BLaER1 treated with 17β-estradiol and CSF1 and Interleukin-3, amounts not matched to agents 10 nM and 100 nM (cell line): ENCODE results near the gene PRRT1.
"Not testable (repeated sequence)": the region's sequence is repeated elsewhere in the genome, so short reads cannot be mapped to it uniquely, and the experiment has no call there.

Experiments used
- H3K27ac ChIP-seq, 11 experiments: shearing (Covaris generic); formaldehyde crosslinking; 2 replicates each; pipeline ENCODE4 v1.8.1; 2022
- H3K27me3 ChIP-seq, 11 experiments: shearing (Covaris generic); formaldehyde crosslinking; 2 replicates each; pipeline ENCODE4 v1.8.1; 2022
- H3K36me3 ChIP-seq, 11 experiments: shearing (Covaris generic); formaldehyde crosslinking; 2 replicates each; pipeline ENCODE4 v1.8.1; 2022
- H3K4me1 ChIP-seq, 10 experiments: shearing (Covaris generic); formaldehyde crosslinking; 2 replicates each; pipeline ENCODE4 v1.8.1; 2022
- H3K4me2 ChIP-seq, 11 experiments: shearing (Covaris generic); formaldehyde crosslinking; 2 replicates each; pipeline ENCODE4 v1.8.1; 2022
- H3K4me3 ChIP-seq, 10 experiments: shearing (Covaris generic); formaldehyde crosslinking; 2 replicates each; pipeline ENCODE4 v1.8.1; 2022
- H3K9ac ChIP-seq, 11 experiments: shearing (Covaris generic); formaldehyde crosslinking; 2 replicates each; pipeline ENCODE4 v1.8.1; 2022
- H3K9me3 ChIP-seq, 11 experiments: shearing (Covaris generic); formaldehyde crosslinking; replicated peaks in 1 of 11; 2 replicates each; pipeline ENCODE4 v1.8.1; 2022
- H4K20me1 ChIP-seq, 11 experiments: shearing (Covaris generic); formaldehyde crosslinking; 2 replicates each; pipeline ENCODE4 v1.8.1; 2022
- Cebpa-rat ChIP-seq, 11 experiments: shearing (Covaris generic); IDR thresholded peaks; 2 replicates each; pipeline ENCODE4 v1.8.1; 2022

PRRT1 gene

DNA sequence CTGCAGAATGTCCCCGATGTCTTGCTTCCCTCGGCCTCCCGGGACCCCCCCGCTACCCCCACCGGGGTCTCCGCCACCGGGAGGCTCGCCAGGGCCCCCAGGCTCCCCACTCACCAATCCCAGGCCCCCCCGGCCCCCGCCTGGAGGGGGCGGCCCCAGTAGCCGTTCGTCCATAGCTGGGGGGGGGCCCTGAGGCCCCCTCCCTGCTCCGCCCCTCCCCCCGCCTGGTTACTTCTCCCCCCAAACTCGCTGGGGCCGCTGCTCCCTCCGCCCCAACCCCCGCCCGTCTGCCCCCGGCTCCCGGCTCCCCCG, 38.0 kb upstream of the PRRT1 start:
- Histone ChIP-seq H3K27me3 (no peaks in the 10 kb centered on the region), H4K20me1 (peaks cover 0 to 22% (median 7%) of the 10 kb centered on the region in 11 experiments; a peak in 8 of 22 replicates), H3K4me1 (peaks cover 53 to 77% (median 68%) of the 10 kb centered on the region in 10 experiments), H3K27ac (peak overlapping the region; percentile 88 to 99 (median 97)), H3K4me3 (peak overlapping the region; percentile 77 to 91 (median 82)), H3K9ac (peak overlapping the region; percentile 92 to 97 (median 94)), H3K9me3 (no peaks in the 10 kb centered on the region), H3K36me3 (peaks cover 22 to 33% (median 28%) of the 10 kb centered on the region in 11 experiments), H3K4me2 (peak overlapping the region; percentile 91 to 100 (median 98))
- no peak for TF ChIP-seq Cebpa-rat (IDR thresholded peaks at IDR 0.05)

DNA sequence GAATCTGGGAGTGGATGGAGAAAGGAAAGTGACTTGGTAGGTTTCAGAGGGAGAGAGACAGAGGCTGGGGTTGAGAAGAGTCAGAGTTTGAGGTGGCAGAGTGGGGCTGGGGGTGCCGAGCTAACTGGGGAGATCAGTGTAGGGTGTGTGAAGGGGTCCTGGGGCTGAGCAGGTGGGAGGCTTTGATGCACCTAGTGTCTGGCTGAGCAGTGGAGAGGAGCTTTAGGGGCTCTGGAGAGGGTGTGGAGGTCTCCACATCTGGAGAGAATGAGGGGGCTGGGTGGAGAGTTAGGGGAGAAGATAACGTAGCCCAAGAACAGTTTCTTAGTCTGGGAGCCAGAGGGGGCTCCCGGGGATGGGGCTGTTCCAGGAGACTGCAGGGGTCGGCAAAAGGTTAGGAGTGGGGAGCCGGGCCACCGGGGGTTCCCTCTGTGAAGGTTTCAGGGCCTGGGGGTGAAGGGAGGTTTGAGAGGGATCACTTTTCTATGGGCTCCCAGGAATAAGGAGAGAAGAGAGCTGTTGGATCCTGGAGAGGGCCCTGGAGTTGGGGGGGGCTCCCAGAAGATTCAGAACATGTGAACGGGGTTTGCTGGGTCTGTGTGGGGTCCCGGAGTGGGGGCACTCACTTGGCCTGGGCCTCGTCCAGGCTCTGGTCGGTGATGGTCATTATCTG, 37.5 kb upstream of the PRRT1 start:
- H3K9me3 ChIP-seq = no peaks in the 10 kb centered on the region
- H3K4me2 ChIP-seq = peak overlapping the region; percentile 91 to 100 (median 98)
- peaks cover 0 to 24% (median 7%) of the 10 kb centered on the region in 11 experiments; a peak in 9 of 22 replicates for H4K20me1 ChIP-seq
- H3K27ac ChIP-seq = peak overlapping the region; percentile 88 to 99 (median 97)
- peaks cover 50 to 72% (median 63%) of the 10 kb centered on the region in 10 experiments for H3K4me1 ChIP-seq
- no peak for TF ChIP-seq Cebpa-rat (IDR thresholded peaks at IDR 0.05)
- no peaks in the 10 kb centered on the region for H3K27me3 ChIP-seq
- H3K36me3 ChIP-seq = peaks cover 23 to 36% (median 31%) of the 10 kb centered on the region in 11 experiments
- peak overlapping the region; percentile 92 to 97 (median 94) for H3K9ac ChIP-seq
- H3K4me3 ChIP-seq = peak overlapping the region; percentile 77 to 91 (median 82)

GRCh38 chr6:32188381-32189068, 36.8 kb upstream of the PRRT1 start:
- H3K9me3 ChIP-seq = no peaks in the 10 kb centered on the region
- H3K4me1 ChIP-seq = peaks cover 50 to 65% (median 60%) of the 10 kb centered on the region in 10 experiments
- peak overlapping the region; percentile 91 to 100 (median 98) for H3K4me2 ChIP-seq
- TF ChIP-seq Cebpa-rat (IDR thresholded peaks at IDR 0.05) = no peak
- peak overlapping the region; percentile 88 to 99 (median 97); a peak in 21 of 22 replicates for H3K27ac ChIP-seq
- H3K4me3 ChIP-seq = peak overlapping the region; percentile 77 to 91 (median 82)
- peak overlapping the region; percentile 92 to 97 (median 94) for H3K9ac ChIP-seq
- no peaks in the 10 kb centered on the region for H3K27me3 ChIP-seq
- H3K36me3 ChIP-seq = peaks cover 30 to 43% (median 38%) of the 10 kb centered on the region in 11 experiments
- H4K20me1 ChIP-seq = peaks cover 0 to 30% (median 7%) of the 10 kb centered on the region in 11 experiments; a peak in 9 of 22 replicates

- Histone ChIP-seq H3K4me1 (peaks cover 49 to 61% (median 57%) of the 10 kb centered on the region in 10 experiments), H4K20me1 (peaks cover 0 to 33% (median 7%) of the 10 kb centered on the region in 11 experiments; a peak in 9 of 22 replicates), H3K4me2 (peak overlapping the region; percentile 91 to 100 (median 98)), H3K27ac (peak overlapping the region in 5 of 11 experiments; percentile 94 to 99 (median 97); a peak in 4 of 22 replicates), H3K4me3 (peak overlapping the region; percentile 48 to 91 (median 82); a peak in 16 of 20 replicates), H3K36me3 (peaks cover 37 to 49% (median 44%) of the 10 kb centered on the region in 11 experiments), H3K9ac (peak overlapping the region; percentile 92 to 97 (median 94); a peak in 16 of 22 replicates)
- not testable (repeated sequence) for H3K9me3 ChIP-seq, H3K27me3 ChIP-seq
These were observed 36.1 kb upstream of the PRRT1 start for GRCh38 chr6:32187725-32188380.

DNA sequence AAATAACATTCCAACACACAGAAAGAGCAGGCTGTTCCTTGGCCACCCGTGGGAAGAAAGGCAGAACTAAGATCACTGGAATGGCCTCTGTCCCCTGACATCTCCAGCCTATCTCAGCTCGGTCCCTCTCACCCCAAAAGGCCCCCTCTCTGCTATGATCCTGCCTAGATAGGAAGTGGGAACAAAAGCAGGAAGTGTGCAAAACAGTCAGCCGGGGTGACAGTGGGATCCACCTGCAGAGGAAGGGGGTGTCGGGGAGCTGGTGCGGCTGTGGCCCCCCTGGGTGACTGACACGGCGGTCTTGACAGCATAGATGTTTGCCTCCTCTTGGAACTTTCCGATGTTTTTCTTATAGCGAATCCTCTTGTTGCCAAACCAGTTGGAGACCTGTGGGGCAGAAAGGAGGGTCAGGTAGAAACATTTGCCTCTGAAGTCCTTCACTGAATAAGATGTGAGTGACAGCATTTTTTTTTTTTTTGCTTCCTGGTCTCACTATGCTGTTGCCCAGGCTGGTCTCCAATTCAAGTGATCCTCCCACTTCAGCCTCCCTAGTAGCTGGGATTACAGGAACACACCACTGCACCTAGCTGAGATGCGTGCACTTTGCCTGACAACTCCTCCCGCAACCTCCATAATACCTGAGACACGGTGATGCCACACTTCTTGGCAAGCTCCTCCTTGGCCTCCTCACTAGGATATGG, 35.4 kb upstream of the PRRT1 start:
- Histone ChIP-seq H3K4me2 (peak overlapping the region; percentile 91 to 100 (median 98)), H3K36me3 (peaks cover 44 to 56% (median 51%) of the 10 kb centered on the region in 11 experiments), H3K4me3 (peak overlapping the region; percentile 5 to 91 (median 78); a peak in 15 of 20 replicates), H3K27me3 (no peaks in the 10 kb centered on the region), H3K27ac (peak overlapping the region in 10 of 11 experiments; percentile 2 to 55 (median 38); a peak in 15 of 22 replicates), H3K9me3 (no peaks in the 10 kb centered on the region), H3K4me1 (peaks cover 49 to 67% (median 55%) of the 10 kb centered on the region in 10 experiments), H4K20me1 (peaks cover 0 to 37% (median 7%) of the 10 kb centered on the region in 11 experiments; a peak in 9 of 22 replicates), H3K9ac (peak overlapping the region; percentile 5 to 96 (median 56); a peak in 19 of 22 replicates)
- TF ChIP-seq Cebpa-rat (IDR thresholded peaks at IDR 0.05) = no peak

DNA sequence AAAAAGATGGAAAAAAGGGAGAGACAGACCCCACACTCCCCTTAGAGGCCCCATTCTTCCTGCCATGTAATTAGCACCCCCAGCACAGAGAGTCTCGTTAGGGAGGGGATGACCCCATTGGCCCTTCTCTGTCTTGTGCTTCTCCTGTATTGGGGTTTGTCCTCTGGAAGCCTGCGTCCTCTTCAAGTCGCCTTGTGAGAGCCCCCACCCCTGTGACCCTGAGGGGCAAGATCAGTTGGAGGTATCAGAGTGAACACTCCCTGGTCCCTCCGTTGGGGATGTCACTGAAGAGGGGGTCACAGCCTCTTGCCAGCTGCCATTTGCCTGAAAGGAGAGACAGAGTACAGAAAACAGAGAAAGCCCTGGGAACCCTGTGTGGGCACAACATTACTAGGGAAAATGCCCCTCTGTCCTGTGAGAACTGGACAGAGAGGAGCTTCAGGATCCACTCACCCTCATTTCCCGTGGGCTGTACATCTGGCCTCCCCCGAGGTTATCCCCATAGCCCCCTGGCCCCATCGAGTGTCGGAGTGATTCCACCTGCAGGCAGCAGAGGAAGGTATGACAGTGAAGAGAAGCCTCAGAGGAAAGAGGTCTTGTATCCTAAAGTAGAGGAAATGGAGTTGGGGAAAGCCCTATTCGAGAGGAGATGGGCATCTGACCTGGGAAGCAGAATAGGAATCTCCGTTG, 34.6 kb upstream of the PRRT1 start:
- peak overlapping the region; percentile 91 to 100 (median 98) for H3K4me2 ChIP-seq
- H3K4me1 ChIP-seq = peaks cover 43 to 72% (median 55%) of the 10 kb centered on the region in 10 experiments
- H3K27ac ChIP-seq = peak overlapping the region in 10 of 11 experiments; percentile 2 to 55 (median 38); a peak in 15 of 22 replicates
- H4K20me1 ChIP-seq = peaks cover 0 to 37% (median 7%) of the 10 kb centered on the region in 11 experiments; a peak in 9 of 22 replicates
- not testable (repeated sequence) for H3K27me3 ChIP-seq, H3K9me3 ChIP-seq
- peak overlapping the region; percentile 5 to 96 (median 56); a peak in 19 of 22 replicates for H3K9ac ChIP-seq
- H3K36me3 ChIP-seq = peaks cover 51 to 64% (median 60%) of the 10 kb centered on the region in 11 experiments
- H3K4me3 ChIP-seq = peak overlapping the region in 5 of 10 experiments; percentile 48 to 91 (median 83); a peak in 9 of 20 replicates

- not testable (repeated sequence) for H3K27ac ChIP-seq, H3K4me3 ChIP-seq, H3K27me3 ChIP-seq, H3K9me3 ChIP-seq
- Histone ChIP-seq H3K9ac (peak overlapping the region in 4 of 11 experiments; percentile 44 to 96 (median 78); a peak in 5 of 22 replicates), H4K20me1 (peaks cover 0 to 37% (median 7%) of the 10 kb centered on the region in 11 experiments; a peak in 9 of 22 replicates), H3K4me1 (peaks cover 38 to 73% (median 54%) of the 10 kb centered on the region in 10 experiments), H3K4me2 (peak overlapping the region in 5 of 11 experiments; percentile 5 to 99 (median 97); a peak in 7 of 22 replicates), H3K36me3 (peaks cover 57 to 69% (median 65%) of the 10 kb centered on the region in 11 experiments)
These were observed 34.0 kb upstream of the PRRT1 start for GRCh38 chr6:32185681-32186131.
